Aortic smooth muscle cell (primary cell): ENCODE measurements around the gene FAM83F. TPM values are rescaled to one million over a fixed set of nuclear protein-coding genes. Genes with fewer than 3 reads are reported as not detected.

ENCODE experiments used
- total RNA-seq: library from RNA; depleted of rRNA; stranded (reverse); fragments of >200 nt; gene quantifications from 2 replicates; pipeline ENCODE4 v1.2.3, GENCODE V29; 2014

The FAM83F gene
- total RNA-seq = not detected in 2 replicates

GRCh38 chr22:39994566-39995392, at the start of gene FAM83F:
Gene FAM83F, plus strand, starts transcription at chr22:39994954. Its CDS starts 89 bp downstream, at chr22:39995043.

GRCh38 chr22:39959640-39960447, 34.9 kb upstream of the FAM83F start, which contains the start of gene TMA7B:
Gene TMA7B, plus strand, starts transcription at chr22:39960397. Its CDS starts 3,978 bp downstream, at chr22:39964375.

Other genes starting within 250 kb of the FAM83F start
- gene ENTHD1, start 101.2 kb upstream of the FAM83F start, total RNA-seq = not detected in 2 replicates
- gene GRAP2, start 93.9 kb upstream of the FAM83F start, total RNA-seq = not detected in 2 replicates
- not detected in 2 replicates for gene TMA7B, start 34.6 kb upstream of the FAM83F start, total RNA-seq
- 19.9 and 21.8 TPM in 2 replicates for gene TNRC6B, start 183.0 kb downstream of the FAM83F start, total RNA-seq